CD4-positive, alpha-beta memory T cell (primary cell): ENCODE results near the gene UTS2B. TPM values are rescaled to one million over a fixed set of nuclear protein-coding genes. Genes with fewer than 3 reads are reported as not detected.
A peak's percentile ranks its signal among the peaks of the same experiment; 100 is the strongest.

Source experiments
- CTCF ChIA-PET: fragments of 350-600 bp; sonication (Branson Sonifier 250); formaldehyde crosslinking; loops from one replicate; lab custom pipeline; 2021; ENCODE audit warnings: inconsistent platforms; ENCODE audit not compliant: partially characterized antibody; lab: Charles Lee
- POLR2A ChIA-PET: fragments of 350-600 bp; sonication (Branson Sonifier 250); formaldehyde crosslinking; loops from one replicate; lab custom pipeline; 2021; ENCODE audit not compliant: partially characterized antibody; lab: Charles Lee
- DNase-seq, 5 donors: peaks; one replicate each; pipeline versions ENCODE4 v3.0.0 to v3.0.0-alpha.2; 2020 to 2022; ENCODE audit warnings: mixed read lengths in 1 of 5
- H3K27ac ChIP-seq: one replicate; pipeline ENCODE4 v1.7.0; 2013; ENCODE audit warnings: low read depth, low read length
- H3K27me3 ChIP-seq: 2 replicates; pipeline ENCODE4 v1.7.0; 2013; ENCODE audit warnings: mild to moderate bottlenecking, low read length, moderate library complexity; ENCODE audit not compliant: insufficient read depth
- H3K36me3 ChIP-seq: 2 replicates; pipeline ENCODE4 v1.7.0; 2013; ENCODE audit warnings: mild to moderate bottlenecking, low read length, moderate library complexity; ENCODE audit not compliant: insufficient read depth
- H3K4me1 ChIP-seq: 2 replicates; pipeline ENCODE4 v1.7.0; 2013; ENCODE audit warnings: mild to moderate bottlenecking, low read length, moderate library complexity; ENCODE audit not compliant: insufficient read depth
- H3K4me3 ChIP-seq, 2 donors: one replicate each; pipeline ENCODE4 v1.7.0; 2013; ENCODE audit warnings: low read length in 2 of 2, mild to moderate bottlenecking in 1 of 2
- H3K9me3 ChIP-seq, 2 donors: one replicate each; pipeline ENCODE4 v1.7.0; 2013; ENCODE audit warnings: low read length in 2 of 2, control low read depth in 1 of 2; ENCODE audit not compliant: control insufficient read depth in 1 of 2
- H3K27ac Mint-ChIP-seq, 7 donors: one replicate each; pipeline ENCODE4 v1.8.0; 2020 to 2021; ENCODE audit warnings: mixed read lengths in 7 of 7, mild to moderate bottlenecking in 6 of 7, inconsistent platforms in 3 of 7, moderate library complexity in 3 of 7
- H3K27me3 Mint-ChIP-seq, 2 donors: one replicate each; pipeline ENCODE4 v1.8.0; 2020 to 2021; ENCODE audit warnings: mixed read lengths in 2 of 2
- H3K36me3 Mint-ChIP-seq, 2 donors: one replicate each; pipeline ENCODE4 v1.8.0; 2020 to 2021; ENCODE audit warnings: mixed read lengths in 2 of 2, inconsistent platforms in 1 of 2, mild to moderate bottlenecking in 1 of 2
- H3K4me1 Mint-ChIP-seq, 4 donors: one replicate each; pipeline ENCODE4 v1.8.0; 2020 to 2021; ENCODE audit warnings: mixed read lengths in 4 of 4, mild to moderate bottlenecking in 1 of 4
- H3K4me3 Mint-ChIP-seq, 8 donors: one replicate each; pipeline ENCODE4 v1.8.0; 2020 to 2021; ENCODE audit warnings: mixed read lengths in 8 of 8, mild to moderate bottlenecking in 7 of 8, moderate library complexity in 6 of 8, inconsistent platforms in 3 of 8
- H3K9me3 Mint-ChIP-seq, 8 donors: one replicate each; pipeline ENCODE4 v1.8.0; 2020 to 2021; ENCODE audit warnings: mixed read lengths in 8 of 8, mild to moderate bottlenecking in 5 of 8, inconsistent platforms in 3 of 8, moderate library complexity in 1 of 8
- intact Hi-C: fragments of 100-400 bp; cut with micrococcal nuclease; formaldehyde crosslinking; loops from one replicate; pipeline ENCODE4 v1.15.1; 2023
- polyA plus RNA-seq, 2 donors: library from polyadenylated mRNA; unstranded; fragments of 300-500 nt; fragmentation: Illumina TruSeq; gene quantifications; one replicate each; pipeline ENCODE4 v1.2.3, GENCODE V29; 2021
- total RNA-seq, 2 experiments: library from RNA; stranded (reverse); gene quantifications; one replicate each; pipeline ENCODE4 v1.2.3, GENCODE V29; 2021

The UTS2B gene
- total and polyA plus RNA-seq, 4 experiments from 2014 or later: not detected

DNA sequence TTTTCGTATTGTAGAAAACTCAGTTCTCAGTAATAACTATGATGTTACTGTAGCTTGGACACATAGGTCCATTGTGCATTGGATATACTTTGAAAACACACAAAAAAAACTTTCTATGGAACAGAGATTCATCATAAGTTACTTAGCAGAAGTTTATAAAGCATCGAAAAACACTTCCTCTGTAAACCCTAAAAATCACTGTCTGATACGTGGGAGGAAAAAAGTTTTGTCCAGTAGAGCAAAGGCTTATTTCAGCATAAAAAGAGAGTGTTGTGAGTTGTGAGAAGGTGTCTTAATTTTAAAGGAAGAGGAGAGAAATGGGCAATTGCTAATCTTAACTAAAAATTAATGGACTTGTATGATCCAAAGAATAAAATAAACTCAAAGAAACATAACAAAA is 66.5 kb downstream of the UTS2B start:
- Histone ChIP-seq H3K9me3 (no peaks in the 10 kb centered on the region), H3K4me1 (no peaks in the 10 kb centered on the region), H3K27ac (no peak overlapping the region), H3K36me3 (no peaks in the 10 kb centered on the region), H3K4me3 (no peak overlapping the region), H3K27me3 (no peaks in the 10 kb centered on the region)
- Mint-ChIP-seq H3K9me3 (peaks cover 0 to 2% (median 0%) of the 10 kb centered on the region in 8 donors), H3K4me3 (no peak overlapping the region), H3K36me3 (no peaks in the 10 kb centered on the region), H3K4me1 (peaks cover 0 to 3% (median 3%) of the 10 kb centered on the region in 4 donors), H3K27ac (peak overlapping the region in 1 of 7 donors; percentile 14), H3K27me3 (no peaks in the 10 kb centered on the region)
- ChIA-PET POLR2A (no interaction called here), CTCF (no interaction called here)
- intact Hi-C loops: no loop called here
- no peak for DNase-seq

DNA sequence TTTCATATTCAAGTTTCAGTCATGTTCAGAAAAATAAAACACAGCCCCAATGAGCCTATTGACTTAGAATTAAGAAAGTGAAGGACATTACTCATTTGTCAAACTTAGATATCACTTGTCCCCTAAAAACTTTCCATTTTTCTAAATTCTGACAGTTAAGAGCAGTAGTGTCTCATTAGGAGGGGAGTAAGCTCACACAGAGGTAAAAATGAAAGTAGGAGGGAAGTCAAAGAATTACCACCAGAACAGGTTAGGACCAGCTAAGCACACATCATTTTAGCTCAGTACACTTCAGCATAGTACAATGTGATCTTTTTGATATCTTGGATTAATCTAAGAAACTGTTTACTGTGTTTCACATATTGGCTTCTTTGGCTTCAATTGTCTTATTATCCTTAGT is 67.0 kb downstream of the UTS2B start:
- Mint-ChIP-seq H3K4me3 (no peak overlapping the region), H3K27me3 (no peaks in the 10 kb centered on the region), H3K4me1 (peaks cover 0 to 5% (median 3%) of the 10 kb centered on the region in 4 donors), H3K36me3 (no peaks in the 10 kb centered on the region), H3K27ac (no peak overlapping the region), H3K9me3 (peaks cover 0 to 2% (median 0%) of the 10 kb centered on the region in 8 donors)
- no peaks in the 10 kb centered on the region for H3K36me3 ChIP-seq
- no peaks in the 10 kb centered on the region for H3K9me3 ChIP-seq
- no peak overlapping the region for H3K27ac ChIP-seq
- no peak overlapping the region for H3K4me3 ChIP-seq
- H3K27me3 ChIP-seq: no peaks in the 10 kb centered on the region
- H3K4me1 ChIP-seq: no peaks in the 10 kb centered on the region
- POLR2A ChIA-PET: no interaction called here
- no peak for DNase-seq
- CTCF ChIA-PET: no interaction called here
- intact Hi-C loops: no loop called here

GRCh38 chr3:191262650-191263049 is 67.7 kb downstream of the UTS2B start:
- peaks cover 0 to 2% (median 0%) of the 10 kb centered on the region in 8 donors for H3K9me3 Mint-ChIP-seq
- no peak overlapping the region for H3K4me3 ChIP-seq
- intact Hi-C loops: no loop called here
- H3K36me3 ChIP-seq: no peaks in the 10 kb centered on the region
- no peak overlapping the region for H3K27ac Mint-ChIP-seq
- H3K27me3 Mint-ChIP-seq: no peaks in the 10 kb centered on the region
- peaks cover 0 to 5% (median 3%) of the 10 kb centered on the region in 4 donors for H3K4me1 Mint-ChIP-seq
- no peak overlapping the region for H3K27ac ChIP-seq
- H3K4me3 Mint-ChIP-seq: no peak overlapping the region
- POLR2A ChIA-PET: no interaction called here
- no peaks in the 10 kb centered on the region for H3K9me3 ChIP-seq
- H3K36me3 Mint-ChIP-seq: no peaks in the 10 kb centered on the region
- H3K4me1 ChIP-seq: no peaks in the 10 kb centered on the region
- DNase-seq: no peak
- no peaks in the 10 kb centered on the region for H3K27me3 ChIP-seq
- CTCF ChIA-PET: interaction anchor here (1.3 kb wide), 1 partner anchor 22 kb away, joined by 3 read pairs; no protein-coding TSS in a partner anchor

GRCh38 chr3:191261304-191261638 is 69.1 kb downstream of the UTS2B start:
- H3K27ac ChIP-seq: no peak overlapping the region
- H3K4me3 Mint-ChIP-seq: no peak overlapping the region
- no peaks in the 10 kb centered on the region for H3K9me3 ChIP-seq
- no peak for DNase-seq
- H3K27me3 ChIP-seq: no peaks in the 10 kb centered on the region
- no peaks in the 10 kb centered on the region for H3K36me3 ChIP-seq
- no peaks in the 10 kb centered on the region for H3K36me3 Mint-ChIP-seq
- H3K9me3 Mint-ChIP-seq: peaks cover 0 to 2% (median 0%) of the 10 kb centered on the region in 8 donors
- intact Hi-C loops: no loop called here
- H3K4me1 Mint-ChIP-seq: peaks cover 0 to 5% (median 3%) of the 10 kb centered on the region in 4 donors
- CTCF ChIA-PET: interaction anchor here (0.9 to 1.3 kb wide), 2 partner anchors 20 to 65 kb away, joined by 3 read pairs; no protein-coding TSS in a partner anchor
- no peak overlapping the region for H3K4me3 ChIP-seq
- H3K27ac Mint-ChIP-seq: no peak overlapping the region
- no peaks in the 10 kb centered on the region for H3K4me1 ChIP-seq
- H3K27me3 Mint-ChIP-seq: no peaks in the 10 kb centered on the region
- POLR2A ChIA-PET: no interaction called here

- Mint-ChIP-seq H3K4me1 (peaks cover 0 to 5% (median 3%) of the 10 kb centered on the region in 4 donors), H3K9me3 (peaks cover 0 to 2% (median 0%) of the 10 kb centered on the region in 8 donors), H3K27ac (no peak overlapping the region), H3K27me3 (no peaks in the 10 kb centered on the region), H3K4me3 (no peak overlapping the region), H3K36me3 (no peaks in the 10 kb centered on the region)
- ChIA-PET POLR2A (no interaction called here), CTCF (no interaction called here)
- no peaks in the 10 kb centered on the region for H3K9me3 ChIP-seq
- intact Hi-C loops: no loop called here
- no peak overlapping the region for H3K27ac ChIP-seq
- no peaks in the 10 kb centered on the region for H3K27me3 ChIP-seq
- H3K36me3 ChIP-seq: no peaks in the 10 kb centered on the region
- H3K4me1 ChIP-seq: no peaks in the 10 kb centered on the region
- DNase-seq: no peak
- H3K4me3 ChIP-seq: no peak overlapping the region
These were observed 69.7 kb downstream of the UTS2B start for GRCh38 chr3:191260431-191261303.

GRCh38 chr3:191259486-191259885 is 70.8 kb downstream of the UTS2B start:
- Mint-ChIP-seq H3K36me3 (no peaks in the 10 kb centered on the region), H3K9me3 (peaks cover 0 to 2% (median 0%) of the 10 kb centered on the region in 8 donors), H3K4me3 (no peak overlapping the region), H3K27ac (no peak overlapping the region), H3K4me1 (peaks cover 0 to 5% (median 3%) of the 10 kb centered on the region in 4 donors), H3K27me3 (no peaks in the 10 kb centered on the region)
- intact Hi-C loops: loop anchor here (10.0 kb wide), 1 partner anchor 115 kb away; no protein-coding TSS in a partner anchor
- Histone ChIP-seq H3K4me1 (no peaks in the 10 kb centered on the region), H3K36me3 (no peaks in the 10 kb centered on the region), H3K27ac (no peak overlapping the region), H3K4me3 (no peak overlapping the region), H3K9me3 (no peaks in the 10 kb centered on the region), H3K27me3 (no peaks in the 10 kb centered on the region)
- no peak for DNase-seq
- ChIA-PET CTCF (no interaction called here), POLR2A (no interaction called here)

GRCh38 chr3:191257286-191257685 is 73.0 kb downstream of the UTS2B start:
- no peak overlapping the region for H3K27ac ChIP-seq
- POLR2A ChIA-PET: no interaction called here
- H3K27me3 ChIP-seq: no peaks in the 10 kb centered on the region
- peaks cover 0 to 5% (median 1%) of the 10 kb centered on the region in 4 donors for H3K4me1 Mint-ChIP-seq
- no peaks in the 10 kb centered on the region for H3K9me3 ChIP-seq
- no peaks in the 10 kb centered on the region for H3K4me1 ChIP-seq
- no peak overlapping the region for H3K4me3 Mint-ChIP-seq
- no peaks in the 10 kb centered on the region for H3K36me3 Mint-ChIP-seq
- no peak overlapping the region for H3K4me3 ChIP-seq
- CTCF ChIA-PET: no interaction called here
- H3K27ac Mint-ChIP-seq: no peak overlapping the region
- intact Hi-C loops: loop anchor here (10.0 kb wide), 1 partner anchor 118 kb away; no protein-coding TSS in a partner anchor
- no peaks in the 10 kb centered on the region for H3K36me3 ChIP-seq
- H3K9me3 Mint-ChIP-seq: no peaks in the 10 kb centered on the region
- no peaks in the 10 kb centered on the region for H3K27me3 Mint-ChIP-seq
- no peak for DNase-seq
